HFFc6 (cell line): ENCODE results near the gene GYPC. TPM values are rescaled to one million over a fixed set of nuclear protein-coding genes. Genes with fewer than 3 reads are reported as not detected.

Experiments
- DNase-seq: peaks from one replicate; pipeline ENCODE4 v3.0.0-alpha.2; 2018
- H3K27ac Mint-ChIP-seq: 2 replicates; pipeline ENCODE4 v1.8.0; 2020; ENCODE audit warnings: mild to moderate bottlenecking, mixed read lengths
- H3K27me3 Mint-ChIP-seq: 2 replicates; pipeline ENCODE4 v1.8.0; 2021; ENCODE audit warnings: mild to moderate bottlenecking, moderate library complexity, mixed read lengths; ENCODE audit not compliant: insufficient read depth
- H3K36me3 Mint-ChIP-seq: 2 replicates; pipeline ENCODE4 v1.8.0; 2021; ENCODE audit warnings: low read depth, mixed read lengths
- H3K4me1 Mint-ChIP-seq: 2 replicates; pipeline ENCODE4 v1.8.0; 2020; ENCODE audit warnings: low read depth, mixed read lengths
- H3K4me3 Mint-ChIP-seq: 2 replicates; pipeline ENCODE4 v1.8.0; 2020; ENCODE audit warnings: mild to moderate bottlenecking, moderate library complexity, mixed read lengths
- H3K9me3 Mint-ChIP-seq: 2 replicates; pipeline ENCODE4 v1.8.0; 2020; ENCODE audit warnings: mild to moderate bottlenecking, mixed read lengths
- total RNA-seq, 6 experiments: library from RNA; stranded (reverse); fragmentation: NEBNext Ultra II Directional; extraction: Animal tissue kit (Norgen Biotek cat#: 25700); gene quantifications; 2 replicates in 1 of 6; 3 replicates in 5 of 6; pipeline ENCODE4 v1.2.3, GENCODE V29; 2021
- TF ChIP-seq, protein P1 (sequence below): fragments of 200-600 bp; sonication (generic); IDR thresholded peaks from 2 replicates; pipeline ENCODE4 v1.5.0; 2021; ENCODE audit warnings: antibody characterized with exemption, mild to moderate bottlenecking

Gene GYPC
- total RNA-seq, 6 experiments from 2014 or later: 19.4 to 29.6 (median 21.3) TPM

DNA sequence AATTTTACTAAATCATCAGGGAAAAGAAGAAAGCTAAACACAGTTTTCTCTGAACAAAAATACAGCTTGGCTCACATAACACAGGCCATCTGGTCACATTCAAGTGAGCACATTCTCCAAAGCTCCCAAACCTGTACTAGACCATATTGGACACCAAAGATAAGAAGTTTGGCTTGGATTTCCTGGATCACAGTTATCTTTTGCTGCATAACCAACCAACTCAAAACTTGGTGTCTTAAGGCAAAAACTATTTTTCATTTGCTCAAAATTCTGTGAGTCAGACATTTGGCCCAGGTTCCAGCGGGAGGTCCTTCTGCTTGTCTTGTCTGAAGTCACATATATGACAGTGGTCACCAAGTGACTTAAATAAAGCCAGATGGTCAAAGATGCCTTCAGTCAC lies 83.2 kb downstream of the GYPC start:
- H3K4me3 Mint-ChIP-seq: no peak overlapping the region
- no peak for DNase-seq
- H3K4me1 Mint-ChIP-seq: no peaks in the 10 kb centered on the region
- no peaks in the 10 kb centered on the region for H3K36me3 Mint-ChIP-seq
- H3K27ac Mint-ChIP-seq: no peak overlapping the region
- TF ChIP-seq, protein P1, sequence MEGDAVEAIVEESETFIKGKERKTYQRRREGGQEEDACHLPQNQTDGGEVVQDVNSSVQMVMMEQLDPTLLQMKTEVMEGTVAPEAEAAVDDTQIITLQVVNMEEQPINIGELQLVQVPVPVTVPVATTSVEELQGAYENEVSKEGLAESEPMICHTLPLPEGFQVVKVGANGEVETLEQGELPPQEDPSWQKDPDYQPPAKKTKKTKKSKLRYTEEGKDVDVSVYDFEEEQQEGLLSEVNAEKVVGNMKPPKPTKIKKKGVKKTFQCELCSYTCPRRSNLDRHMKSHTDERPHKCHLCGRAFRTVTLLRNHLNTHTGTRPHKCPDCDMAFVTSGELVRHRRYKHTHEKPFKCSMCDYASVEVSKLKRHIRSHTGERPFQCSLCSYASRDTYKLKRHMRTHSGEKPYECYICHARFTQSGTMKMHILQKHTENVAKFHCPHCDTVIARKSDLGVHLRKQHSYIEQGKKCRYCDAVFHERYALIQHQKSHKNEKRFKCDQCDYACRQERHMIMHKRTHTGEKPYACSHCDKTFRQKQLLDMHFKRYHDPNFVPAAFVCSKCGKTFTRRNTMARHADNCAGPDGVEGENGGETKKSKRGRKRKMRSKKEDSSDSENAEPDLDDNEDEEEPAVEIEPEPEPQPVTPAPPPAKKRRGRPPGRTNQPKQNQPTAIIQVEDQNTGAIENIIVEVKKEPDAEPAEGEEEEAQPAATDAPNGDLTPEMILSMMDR: no peak
- peaks cover 4% of the 10 kb centered on the region; the same call in 1 of the 2 replicates for H3K9me3 Mint-ChIP-seq
- H3K27me3 Mint-ChIP-seq: peaks cover 5% of the 10 kb centered on the region

DNA sequence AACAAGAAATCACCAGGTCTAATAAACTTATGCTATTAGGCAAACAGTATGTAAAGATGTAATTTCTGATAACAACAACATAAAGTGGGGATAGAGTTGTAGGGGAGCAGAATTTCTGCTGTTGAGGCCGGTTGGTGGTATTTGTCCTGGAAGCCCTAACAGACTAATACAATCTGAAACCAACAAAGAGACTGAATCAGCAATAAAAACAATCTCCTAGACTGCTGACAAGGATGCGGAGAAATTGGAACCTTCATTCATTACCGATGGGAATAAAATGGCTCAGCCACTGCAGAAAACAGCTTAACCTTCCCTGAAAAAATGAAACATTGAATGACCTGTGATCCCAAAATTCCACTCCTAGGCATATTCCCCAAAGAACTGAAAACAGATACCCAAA lies 88.7 kb downstream of the GYPC start:
- Mint-ChIP-seq H3K27me3 (peaks cover 6% of the 10 kb centered on the region), H3K4me3 (no peak overlapping the region), H3K27ac (no peak overlapping the region), H3K9me3 (peaks cover 4% of the 10 kb centered on the region; the same call in 1 of the 2 replicates), H3K36me3 (no peaks in the 10 kb centered on the region), H3K4me1 (no peaks in the 10 kb centered on the region)
- TF ChIP-seq, protein P1: no peak
- DNase-seq: no peak

Other genes with a start within 250 kb of the GYPC start
- not detected for gene TEX51, start 242.7 kb downstream of the GYPC start, total RNA-seq